ENCODE results near the gene MAN2B2.
"Not testable (repeated sequence)": the region's sequence is repeated elsewhere in the genome, so short reads cannot be mapped to it uniquely, and the experiment has no call there.

Gene MAN2B2

GRCh38 chr4:6641971-6642320 lies 67.0 kb downstream of the MAN2B2 start:
- no peak for DNase-seq (ENCODE audit: low read depth in 3 of 3)

- DNase-seq (ENCODE audit: low read depth in 3 of 3), result no peak
These were observed 68.3 kb downstream of the MAN2B2 start for GRCh38 chr4:6643141-6643847.

- DNase-seq (ENCODE audit: low read depth in 3 of 3), result no peak
These were observed 70.0 kb downstream of the MAN2B2 start for GRCh38 chr4:6644792-6645530.

- DNase-seq (ENCODE audit: low read depth in 3 of 3), result no peak
These were observed 72.2 kb downstream of the MAN2B2 start for GRCh38 chr4:6647169-6647568.

GRCh38 chr4:6647582-6648230 lies 72.7 kb downstream of the MAN2B2 start:
- no peak for DNase-seq (ENCODE audit: low read depth in 3 of 3)

- no peak for DNase-seq (ENCODE audit: low read depth in 3 of 3)
These were observed 74.2 kb downstream of the MAN2B2 start for GRCh38 chr4:6649216-6649615.

GRCh38 chr4:6654211-6654610 lies 79.2 kb downstream of the MAN2B2 start:
- DNase-seq (ENCODE audit: low read depth in 3 of 3), result not testable (repeated sequence)

- not testable (repeated sequence) for DNase-seq (ENCODE audit: low read depth in 3 of 3)
These were observed 80.3 kb downstream of the MAN2B2 start for GRCh38 chr4:6655291-6655690.

- no peak for DNase-seq (ENCODE audit: low read depth in 3 of 3)
These were observed 80.9 kb downstream of the MAN2B2 start for GRCh38 chr4:6655924-6656323.

GRCh38 chr4:6657242-6658208 lies 82.5 kb downstream of the MAN2B2 start:
- no peak for DNase-seq (ENCODE audit: low read depth in 3 of 3)

- no peak for DNase-seq (ENCODE audit: low read depth in 3 of 3)
These were observed 83.2 kb downstream of the MAN2B2 start for GRCh38 chr4:6658209-6658595.

- peak; percentile 18 to 44 (median 21) for DNase-seq (ENCODE audit: low read depth in 3 of 3)
These were observed 83.6 kb downstream of the MAN2B2 start for GRCh38 chr4:6658597-6659075.

GRCh38 chr4:6659897-6660296 lies 84.9 kb downstream of the MAN2B2 start:
- no peak for DNase-seq (ENCODE audit: low read depth in 3 of 3)

- no peak for DNase-seq (ENCODE audit: low read depth in 3 of 3)
These were observed 85.4 kb downstream of the MAN2B2 start for GRCh38 chr4:6660430-6660829.

- no peak for DNase-seq (ENCODE audit: low read depth in 3 of 3)
These were observed 87.6 kb downstream of the MAN2B2 start for GRCh38 chr4:6662591-6662990.

- DNase-seq (ENCODE audit: low read depth in 3 of 3), result no peak
These were observed 88.8 kb downstream of the MAN2B2 start for GRCh38 chr4:6663596-6664393.

- no peak for DNase-seq (ENCODE audit: low read depth in 3 of 3)
These were observed 90.3 kb downstream of the MAN2B2 start for GRCh38 chr4:6665320-6665654.

GRCh38 chr4:6668391-6668790 lies 93.4 kb downstream of the MAN2B2 start:
- DNase-seq (ENCODE audit: low read depth in 3 of 3), result no peak

GRCh38 chr4:6671648-6672047 lies 96.7 kb downstream of the MAN2B2 start:
- no peak for DNase-seq (ENCODE audit: low read depth in 3 of 3)

GRCh38 chr4:6672131-6672530 lies 97.1 kb downstream of the MAN2B2 start:
- no peak for DNase-seq (ENCODE audit: low read depth in 3 of 3)
